Ramos (cell line): Measurements from ENCODE around the gene MESP1.

Source experiments
- in situ Hi-C: fragments of 300-500 bp; cut with MboI; formaldehyde crosslinking; loops from one replicate; pipeline ENCODE4 v1.14.3; 2022; ENCODE audit warnings: low sequenced_read_pairs; ENCODE audit not compliant: unreplicated experiment

Gene MESP1

GRCh38 chr15:89732451-89733172, 18.4 kb downstream of the MESP1 start:
- in situ Hi-C loops, result no loop called here

GRCh38 chr15:89731275-89731674, 19.8 kb downstream of the MESP1 start:
- in situ Hi-C loops, result no loop called here

- in situ Hi-C loops, result no loop called here
Measured at GRCh38 chr15:89728254-89728653, 22.8 kb downstream of the MESP1 start.

- in situ Hi-C loops, result no loop called here
Measured at GRCh38 chr15:89725064-89725463, 26.0 kb downstream of the MESP1 start.

- in situ Hi-C loops, result no loop called here
Measured at GRCh38 chr15:89724621-89725020, 26.4 kb downstream of the MESP1 start.

GRCh38 chr15:89723031-89723430, 28.0 kb downstream of the MESP1 start:
- in situ Hi-C loops, result no loop called here

- in situ Hi-C loops, result no loop called here
Measured at GRCh38 chr15:89714775-89715174, 36.3 kb downstream of the MESP1 start.

GRCh38 chr15:89707577-89707976, 43.5 kb downstream of the MESP1 start:
- in situ Hi-C loops, result no loop called here

- in situ Hi-C loops, result no loop called here
Measured at GRCh38 chr15:89704411-89704810, 46.6 kb downstream of the MESP1 start.
